Stimulated activated CD4-positive, alpha-beta T cell treated with anti-CD3 and anti-CD28 coated beads, Interleukin-2, amount 100 ng/mL, for 24 hours (primary cell): ENCODE results near the gene TENM3.
"Not testable (repeated sequence)": the region's sequence is repeated elsewhere in the genome, so short reads cannot be mapped to it uniquely, and the experiment has no call there.

Experiments used
- DNase-seq, 2 donors: peaks; one replicate each; pipeline ENCODE4 v3.0.0-alpha.2; 2020

The TENM3 gene

GRCh38 chr4:182344968-182345367 lies 101.8 kb downstream of the TENM3 start:
- no peak for DNase-seq

GRCh38 chr4:182346250-182346649 lies 103.0 kb downstream of the TENM3 start:
- DNase-seq: no peak

GRCh38 chr4:182346675-182347375 lies 103.6 kb downstream of the TENM3 start:
- no peak for DNase-seq

- no peak for DNase-seq
Observed at GRCh38 chr4:182348779-182349326, 105.7 kb downstream of the TENM3 start.

GRCh38 chr4:182350041-182350440 lies 106.8 kb downstream of the TENM3 start:
- DNase-seq: no peak

- no peak for DNase-seq
Observed at GRCh38 chr4:182351485-182351884, 108.3 kb downstream of the TENM3 start.

GRCh38 chr4:182354106-182354505 lies 110.9 kb downstream of the TENM3 start:
- DNase-seq: no peak

GRCh38 chr4:182354867-182355266 lies 111.7 kb downstream of the TENM3 start:
- no peak for DNase-seq

GRCh38 chr4:182367153-182367552 lies 124.0 kb downstream of the TENM3 start:
- no peak for DNase-seq

GRCh38 chr4:182369211-182369610 lies 126.0 kb downstream of the TENM3 start:
- DNase-seq: no peak

- no peak for DNase-seq
Observed at GRCh38 chr4:182370491-182370890, 127.3 kb downstream of the TENM3 start.

GRCh38 chr4:182380771-182381181 lies 137.6 kb downstream of the TENM3 start:
- DNase-seq: no peak

GRCh38 chr4:182382941-182383340 lies 139.7 kb downstream of the TENM3 start:
- no peak for DNase-seq

GRCh38 chr4:182384631-182385091 lies 141.5 kb downstream of the TENM3 start:
- DNase-seq: no peak

GRCh38 chr4:182385897-182386296 lies 142.7 kb downstream of the TENM3 start:
- no peak for DNase-seq

- DNase-seq: not testable (repeated sequence)
Observed at GRCh38 chr4:182386576-182386975, 143.4 kb downstream of the TENM3 start.

GRCh38 chr4:182391111-182391684 lies 148.0 kb downstream of the TENM3 start:
- no peak for DNase-seq

- DNase-seq: no peak
Observed at GRCh38 chr4:182394181-182394580, 151.0 kb downstream of the TENM3 start.

GRCh38 chr4:182400081-182400480 lies 156.9 kb downstream of the TENM3 start:
- DNase-seq: no peak

- DNase-seq: no peak
Observed at GRCh38 chr4:182400790-182401189, 157.6 kb downstream of the TENM3 start.

- no peak for DNase-seq
Observed at GRCh38 chr4:182404376-182404775, 161.2 kb downstream of the TENM3 start.

GRCh38 chr4:182405087-182405486 lies 161.9 kb downstream of the TENM3 start:
- DNase-seq: no peak

GRCh38 chr4:182409271-182409670 lies 166.1 kb downstream of the TENM3 start:
- DNase-seq: no peak

GRCh38 chr4:182411391-182411790 lies 168.2 kb downstream of the TENM3 start:
- no peak for DNase-seq
